Natural killer cell (primary cell): ENCODE results near the gene HIRA. TPM values are rescaled to one million over a fixed set of nuclear protein-coding genes. Genes with fewer than 3 reads are reported as not detected.

ENCODE experiments used
- ATAC-seq, 3 donors: fragments of 150-1000 bp in 2 of 3; fragments of 200-7000 bp in 1 of 3; cut with Tn5 transposase; 1 replicate in 1 of 3; 2 replicates in 2 of 3; pipeline ENCODE4 v1.10.0; 2021; ENCODE audit warnings: mild to moderate bottlenecking in 2 of 3, moderate library complexity in 2 of 3
- DNase-seq, 2 donors: peaks; one replicate each; pipeline versions ENCODE4 v3.0.0 to v3.0.0-alpha.2; 2013 to 2021; ENCODE audit warnings: mixed read lengths in 1 of 2
- H3K27ac ChIP-seq: one replicate; pipeline ENCODE4 v1.5.1; 2013; ENCODE audit warnings: mild to moderate bottlenecking, low read length
- H3K27me3 ChIP-seq: one replicate; pipeline ENCODE4 v1.6.1; 2013; ENCODE audit warnings: low read length; ENCODE audit not compliant: control insufficient read depth, insufficient read depth
- H3K36me3 ChIP-seq: one replicate; pipeline ENCODE4 v1.6.1; 2013; ENCODE audit warnings: low read length; ENCODE audit not compliant: control insufficient read depth, insufficient read depth
- H3K4me1 ChIP-seq: one replicate; pipeline ENCODE4 v1.6.1; 2013; ENCODE audit warnings: low read length; ENCODE audit not compliant: control insufficient read depth, insufficient read depth
- H3K4me3 ChIP-seq: one replicate; pipeline ENCODE4 v1.5.1; 2013; ENCODE audit warnings: low read length
- H3K9me3 ChIP-seq: one replicate; pipeline ENCODE4 v1.6.1; 2013; ENCODE audit warnings: low read length; ENCODE audit not compliant: control insufficient read depth, insufficient read depth
- H3K27ac Mint-ChIP-seq, 2 donors: one replicate each; pipeline ENCODE4 v1.8.0; 2022; ENCODE audit warnings: mild to moderate bottlenecking in 2 of 2, mixed read lengths in 2 of 2, moderate library complexity in 1 of 2
- H3K27me3 Mint-ChIP-seq, 2 donors: one replicate each; pipeline ENCODE4 v1.8.0; 2022; ENCODE audit warnings: low read depth in 2 of 2, mixed read lengths in 2 of 2
- H3K36me3 Mint-ChIP-seq: one replicate; pipeline ENCODE4 v1.8.0; 2022; ENCODE audit warnings: mixed read lengths
- H3K4me1 Mint-ChIP-seq, 2 donors: one replicate each; pipeline ENCODE4 v1.8.0; 2022; ENCODE audit warnings: mixed read lengths in 2 of 2
- H3K4me3 Mint-ChIP-seq: one replicate; pipeline ENCODE4 v1.8.0; 2022; ENCODE audit warnings: mild to moderate bottlenecking, moderate library complexity, mixed read lengths
- H3K9me3 Mint-ChIP-seq, 2 donors: one replicate each; pipeline ENCODE4 v1.8.0; 2022; ENCODE audit warnings: mixed read lengths in 2 of 2
- WGBS: methylation state at CpG from one replicate; pipeline ENCODE4 v1.1.7; 2013; ENCODE audit warnings: missing lambda C conversion rate; ENCODE audit not compliant: insufficient coverage; 5-methylcytosine and 5-hydroxymethylcytosine counted together
- intact Hi-C: fragments of 100-400 bp; cut with micrococcal nuclease; formaldehyde crosslinking; loops from one replicate; pipeline ENCODE4 v1.14.2; 2022
- total RNA-seq, 4 donors: library from RNA; stranded (reverse); fragments of 120-200 nt in 1 of 4; gene quantifications; one replicate each; pipeline versions ENCODE4 v1.2.3 to v1.2.4, GENCODE V29; 2013 to 2022
- TF ChIP-seq, protein P1 (sequence below): fragments of 200-600 bp; IDR thresholded peaks from one replicate; pipeline ENCODE4 v1.8.0; 2022; ENCODE audit warnings: antibody characterized with exemption

HIRA gene
- total RNA-seq, 3 donors from 2014 or later (not counting 1 experiment from before 2014, with no cell fraction given), result 49.6 to 75.9 (median 50.9) TPM

DNA sequence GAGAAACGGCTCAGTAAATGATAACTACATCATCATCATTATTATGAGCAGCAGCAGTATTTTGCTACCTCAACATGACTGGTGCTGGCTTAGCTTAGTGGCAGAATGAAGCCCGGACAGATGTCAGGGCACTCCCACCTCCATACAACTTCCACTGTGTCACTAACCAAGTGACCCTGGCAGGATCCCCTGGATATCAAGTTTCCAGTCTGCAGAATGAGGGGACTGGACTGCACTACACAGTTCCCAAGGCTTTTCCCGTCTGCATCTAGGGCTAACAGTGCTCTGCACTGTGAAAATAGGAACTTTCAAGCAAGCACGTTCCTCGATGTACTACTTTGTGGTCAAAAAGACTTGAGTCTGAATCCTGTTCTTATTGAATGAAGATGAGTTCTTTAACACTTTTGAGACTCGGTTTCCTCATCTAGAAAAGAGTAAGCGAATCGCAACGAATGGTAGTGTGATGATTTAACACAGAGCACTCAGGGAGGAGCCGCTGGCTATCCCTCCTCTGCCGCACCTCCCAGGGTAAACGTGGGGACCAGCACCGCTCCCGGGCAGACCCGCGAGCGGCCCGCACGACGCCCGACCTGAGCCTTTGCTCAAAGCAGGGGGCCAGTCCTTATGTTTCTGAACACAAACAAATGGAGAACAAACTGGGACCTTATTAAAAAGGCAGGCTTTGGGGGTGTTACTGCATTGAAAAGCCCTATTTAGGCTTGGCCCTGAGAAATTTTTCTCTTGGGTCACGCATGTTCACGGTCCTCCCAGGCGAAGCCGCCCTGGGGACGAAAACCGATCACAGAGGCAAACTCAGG is 140.9 kb downstream of the HIRA start:
- 14% methylated on average over 27 of the region's 27 CpGs for WGBS

DNA sequence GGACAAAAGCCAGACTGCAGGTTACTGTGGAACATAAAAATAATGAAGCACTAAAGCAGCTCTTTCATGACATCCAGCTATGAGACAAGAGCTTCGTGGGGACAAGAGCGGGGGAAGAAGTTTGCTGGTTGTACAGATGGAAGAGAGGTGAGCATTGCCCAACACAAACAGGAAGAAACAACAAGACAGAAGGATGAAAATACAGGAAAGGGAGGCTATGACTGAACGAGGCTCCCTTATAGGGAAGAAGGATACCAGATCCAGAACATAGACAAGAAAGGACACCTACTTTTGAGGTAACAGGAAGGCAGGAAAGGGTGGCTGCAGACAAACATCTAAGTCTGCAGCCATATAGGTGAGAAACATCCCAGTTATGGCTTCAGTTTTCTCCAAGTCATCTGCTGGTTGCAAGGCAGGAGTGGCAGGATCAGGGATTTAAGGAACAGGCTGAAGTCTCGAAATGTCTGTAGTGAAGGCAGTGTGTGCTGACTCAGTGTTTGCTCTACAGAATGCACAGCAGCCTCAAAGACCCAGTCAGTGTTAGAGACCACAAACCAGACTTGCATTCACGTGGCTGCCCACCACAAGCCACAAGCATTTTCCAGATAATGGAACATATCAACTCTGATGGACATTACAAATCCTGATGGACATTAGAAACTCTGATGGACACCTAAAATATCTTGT is 141.9 kb downstream of the HIRA start:
- Histone ChIP-seq H3K4me3 (no peak overlapping the region), H3K36me3 (no peaks in the 10 kb centered on the region), H3K27me3 (peaks cover 22% of the 10 kb centered on the region), H3K27ac (no peak overlapping the region), H3K4me1 (peaks cover 18% of the 10 kb centered on the region), H3K9me3 (no peaks in the 10 kb centered on the region)
- Mint-ChIP-seq H3K36me3 (no peaks in the 10 kb centered on the region), H3K4me1 (peaks cover 22 to 26% of the 10 kb centered on the region in 2 donors), H3K27me3 (peaks cover 22 to 37% of the 10 kb centered on the region in 2 donors), H3K4me3 (peak overlapping the region; percentile 87), H3K9me3 (no peaks in the 10 kb centered on the region), H3K27ac (no peak overlapping the region)
- ATAC-seq, result peak; percentile 24 to 54 (median 43)
- DNase-seq, result peak; percentile 36 to 38
- intact Hi-C loops, result loop anchor here (5.0 to 10.0 kb wide), 2 partner anchors 167 to 185 kb away; partner anchors contain the start of genes CDC45, DGCR2 and UFD1
- TF ChIP-seq, protein P1, sequence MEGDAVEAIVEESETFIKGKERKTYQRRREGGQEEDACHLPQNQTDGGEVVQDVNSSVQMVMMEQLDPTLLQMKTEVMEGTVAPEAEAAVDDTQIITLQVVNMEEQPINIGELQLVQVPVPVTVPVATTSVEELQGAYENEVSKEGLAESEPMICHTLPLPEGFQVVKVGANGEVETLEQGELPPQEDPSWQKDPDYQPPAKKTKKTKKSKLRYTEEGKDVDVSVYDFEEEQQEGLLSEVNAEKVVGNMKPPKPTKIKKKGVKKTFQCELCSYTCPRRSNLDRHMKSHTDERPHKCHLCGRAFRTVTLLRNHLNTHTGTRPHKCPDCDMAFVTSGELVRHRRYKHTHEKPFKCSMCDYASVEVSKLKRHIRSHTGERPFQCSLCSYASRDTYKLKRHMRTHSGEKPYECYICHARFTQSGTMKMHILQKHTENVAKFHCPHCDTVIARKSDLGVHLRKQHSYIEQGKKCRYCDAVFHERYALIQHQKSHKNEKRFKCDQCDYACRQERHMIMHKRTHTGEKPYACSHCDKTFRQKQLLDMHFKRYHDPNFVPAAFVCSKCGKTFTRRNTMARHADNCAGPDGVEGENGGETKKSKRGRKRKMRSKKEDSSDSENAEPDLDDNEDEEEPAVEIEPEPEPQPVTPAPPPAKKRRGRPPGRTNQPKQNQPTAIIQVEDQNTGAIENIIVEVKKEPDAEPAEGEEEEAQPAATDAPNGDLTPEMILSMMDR, result no peak
- WGBS, result 42% methylated on average over 5 of the region's 5 CpGs

More for the DNA sequence above, 140.9 kb downstream of the HIRA start:
- no peak overlapping the region for H3K27ac ChIP-seq
- peak overlapping the region; percentile 87 for H3K4me3 Mint-ChIP-seq
- peaks cover 22 to 40% of the 10 kb centered on the region in 2 donors for H3K27me3 Mint-ChIP-seq
- peaks cover 22% of the 10 kb centered on the region for H3K27me3 ChIP-seq
- H3K9me3 Mint-ChIP-seq, result no peaks in the 10 kb centered on the region
- H3K27ac Mint-ChIP-seq, result peak overlapping the region; percentile 41 to 75
- TF ChIP-seq, protein P1, result no peak
- peaks cover 18% of the 10 kb centered on the region for H3K4me1 ChIP-seq
- H3K36me3 ChIP-seq, result no peaks in the 10 kb centered on the region
- H3K9me3 ChIP-seq, result no peaks in the 10 kb centered on the region
- no peaks in the 10 kb centered on the region for H3K36me3 Mint-ChIP-seq
- DNase-seq, result peak in 1 of 2 donors; percentile 20
- H3K4me3 ChIP-seq, result peak overlapping the region; percentile 40
- peaks cover 22 to 26% of the 10 kb centered on the region in 2 donors for H3K4me1 Mint-ChIP-seq
- intact Hi-C loops, result loop anchor here (5.0 to 10.0 kb wide), 2 partner anchors 168 to 184 kb away; partner anchors contain the start of genes CDC45, DGCR2 and UFD1
- ATAC-seq, result peak in 2 of 3 donors; percentile 5 to 8

DNA sequence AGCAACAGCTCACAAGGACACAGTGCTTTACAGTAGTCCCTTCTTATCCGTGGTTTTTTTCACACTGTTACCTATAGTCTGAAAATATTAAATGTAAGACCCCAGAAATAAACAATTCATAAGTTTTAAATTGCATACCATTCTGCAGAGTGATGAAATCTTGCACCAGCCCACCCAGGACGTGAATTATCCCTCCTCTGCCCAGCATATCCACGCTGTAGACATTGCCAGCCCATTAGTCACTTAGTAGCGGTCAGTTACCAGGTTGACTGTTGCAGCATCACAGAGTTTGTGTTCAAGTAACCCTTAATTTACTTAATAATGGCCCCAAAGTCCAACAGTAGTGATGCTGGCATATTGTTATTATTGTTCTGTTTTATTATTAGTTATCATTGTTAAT is 143.6 kb downstream of the HIRA start:
- TF ChIP-seq, protein P1, result no peak
- WGBS, result 91% methylated on average over 4 of the region's 4 CpGs
- no peak overlapping the region for H3K27ac ChIP-seq
- peaks cover 22 to 26% of the 10 kb centered on the region in 2 donors for H3K4me1 Mint-ChIP-seq
- no peak overlapping the region for H3K27ac Mint-ChIP-seq
- no peaks in the 10 kb centered on the region for H3K9me3 ChIP-seq
- no peak overlapping the region for H3K4me3 ChIP-seq
- no peaks in the 10 kb centered on the region for H3K36me3 ChIP-seq
- peaks cover 18% of the 10 kb centered on the region for H3K4me1 ChIP-seq
- intact Hi-C loops, result no loop called here
- no peak for ATAC-seq
- no peaks in the 10 kb centered on the region for H3K36me3 Mint-ChIP-seq
- DNase-seq, result no peak
- peaks cover 20 to 37% of the 10 kb centered on the region in 2 donors for H3K27me3 Mint-ChIP-seq
- H3K4me3 Mint-ChIP-seq, result no peak overlapping the region
- peaks cover 22% of the 10 kb centered on the region for H3K27me3 ChIP-seq
- no peaks in the 10 kb centered on the region for H3K9me3 Mint-ChIP-seq
